Measurements from ENCODE around the gene FLCN. TPM values are rescaled to one million over a fixed set of nuclear protein-coding genes. Genes with fewer than 3 reads are reported as not detected.

Gene FLCN
- total RNA-seq, 4 donors from 2014 or later: 28.4 to 143 (median 49.2) TPM

DNA sequence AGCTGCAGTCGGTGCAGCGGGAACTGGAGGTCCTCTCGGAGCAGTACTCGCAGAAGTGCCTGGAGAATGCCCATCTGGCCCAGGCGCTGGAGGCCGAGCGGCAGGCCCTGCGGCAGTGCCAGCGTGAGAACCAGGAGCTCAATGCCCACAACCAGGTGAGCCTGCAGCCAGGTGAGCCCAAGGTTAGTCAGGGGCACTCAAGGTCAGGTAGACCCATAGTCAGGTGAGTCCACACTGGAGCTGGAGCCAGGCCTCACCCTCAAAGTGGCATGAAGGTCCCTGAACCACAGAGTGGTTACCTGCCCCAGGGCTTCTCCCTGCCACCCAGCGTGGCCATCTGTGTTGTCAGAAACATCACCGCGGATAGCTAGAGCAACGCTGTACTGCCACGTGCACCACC, 63.0 kb downstream of the FLCN start:
- WGBS: 94% methylated on average over 5 of the region's 14 CpGs
- no peak for DNase-seq (ENCODE audit: low spot score in 2 of 2)
- Histone ChIP-seq H3K4me1 (peaks cover 4% of the 10 kb centered on the region), H3K4me3 (no peak overlapping the region), H3K9me3 (no peaks in the 10 kb centered on the region), H3K27ac (no peak overlapping the region), H3K27me3 (no peaks in the 10 kb centered on the region), H3K36me3 (peaks cover 85% of the 10 kb centered on the region)
- TF ChIP-seq POLR2AphosphoS5 (IDR thresholded peaks at IDR 0.05): no peak
- no peak for TF ChIP-seq POLR2A (IDR thresholded peaks at IDR 0.05)
- no peak for TF ChIP-seq EP300 (IDR thresholded peaks at IDR 0.05)
- TF ChIP-seq, protein P1, sequence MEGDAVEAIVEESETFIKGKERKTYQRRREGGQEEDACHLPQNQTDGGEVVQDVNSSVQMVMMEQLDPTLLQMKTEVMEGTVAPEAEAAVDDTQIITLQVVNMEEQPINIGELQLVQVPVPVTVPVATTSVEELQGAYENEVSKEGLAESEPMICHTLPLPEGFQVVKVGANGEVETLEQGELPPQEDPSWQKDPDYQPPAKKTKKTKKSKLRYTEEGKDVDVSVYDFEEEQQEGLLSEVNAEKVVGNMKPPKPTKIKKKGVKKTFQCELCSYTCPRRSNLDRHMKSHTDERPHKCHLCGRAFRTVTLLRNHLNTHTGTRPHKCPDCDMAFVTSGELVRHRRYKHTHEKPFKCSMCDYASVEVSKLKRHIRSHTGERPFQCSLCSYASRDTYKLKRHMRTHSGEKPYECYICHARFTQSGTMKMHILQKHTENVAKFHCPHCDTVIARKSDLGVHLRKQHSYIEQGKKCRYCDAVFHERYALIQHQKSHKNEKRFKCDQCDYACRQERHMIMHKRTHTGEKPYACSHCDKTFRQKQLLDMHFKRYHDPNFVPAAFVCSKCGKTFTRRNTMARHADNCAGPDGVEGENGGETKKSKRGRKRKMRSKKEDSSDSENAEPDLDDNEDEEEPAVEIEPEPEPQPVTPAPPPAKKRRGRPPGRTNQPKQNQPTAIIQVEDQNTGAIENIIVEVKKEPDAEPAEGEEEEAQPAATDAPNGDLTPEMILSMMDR (IDR thresholded peaks at IDR 0.05): no peak

DNA sequence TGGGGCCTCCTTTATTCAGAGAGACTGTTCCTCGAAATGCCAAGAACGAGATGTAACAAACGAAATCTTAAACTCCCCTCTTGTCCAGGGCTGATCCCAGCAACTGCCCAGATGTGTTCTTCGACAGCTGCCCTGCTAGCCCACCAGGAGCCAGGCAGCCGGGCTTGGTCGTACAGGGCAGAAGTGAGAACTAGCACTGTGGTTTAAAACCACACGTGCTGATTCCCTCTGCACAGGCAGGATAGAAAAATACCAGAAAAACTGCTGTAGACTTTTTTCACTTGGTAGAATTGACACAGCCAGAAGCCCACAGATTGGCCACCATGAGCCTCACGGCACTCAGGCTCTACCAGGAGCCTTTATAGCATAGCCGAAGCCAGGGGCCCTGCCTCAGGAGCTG, 64.0 kb downstream of the FLCN start:
- no peak for DNase-seq (ENCODE audit: low spot score in 2 of 2)
- Histone ChIP-seq H3K36me3 (peaks cover 85% of the 10 kb centered on the region), H3K9me3 (no peaks in the 10 kb centered on the region), H3K27ac (no peak overlapping the region), H3K4me3 (no peak overlapping the region), H3K27me3 (no peaks in the 10 kb centered on the region), H3K4me1 (peaks cover 4% of the 10 kb centered on the region)
- WGBS: 84% methylated on average over 9 of the region's 9 CpGs
- no peak for TF ChIP-seq EP300 (IDR thresholded peaks at IDR 0.05)
- no peak for TF ChIP-seq POLR2AphosphoS5 (IDR thresholded peaks at IDR 0.05)
- TF ChIP-seq POLR2A (IDR thresholded peaks at IDR 0.05): no peak
- TF ChIP-seq, protein P1 (IDR thresholded peaks at IDR 0.05): no peak

DNA sequence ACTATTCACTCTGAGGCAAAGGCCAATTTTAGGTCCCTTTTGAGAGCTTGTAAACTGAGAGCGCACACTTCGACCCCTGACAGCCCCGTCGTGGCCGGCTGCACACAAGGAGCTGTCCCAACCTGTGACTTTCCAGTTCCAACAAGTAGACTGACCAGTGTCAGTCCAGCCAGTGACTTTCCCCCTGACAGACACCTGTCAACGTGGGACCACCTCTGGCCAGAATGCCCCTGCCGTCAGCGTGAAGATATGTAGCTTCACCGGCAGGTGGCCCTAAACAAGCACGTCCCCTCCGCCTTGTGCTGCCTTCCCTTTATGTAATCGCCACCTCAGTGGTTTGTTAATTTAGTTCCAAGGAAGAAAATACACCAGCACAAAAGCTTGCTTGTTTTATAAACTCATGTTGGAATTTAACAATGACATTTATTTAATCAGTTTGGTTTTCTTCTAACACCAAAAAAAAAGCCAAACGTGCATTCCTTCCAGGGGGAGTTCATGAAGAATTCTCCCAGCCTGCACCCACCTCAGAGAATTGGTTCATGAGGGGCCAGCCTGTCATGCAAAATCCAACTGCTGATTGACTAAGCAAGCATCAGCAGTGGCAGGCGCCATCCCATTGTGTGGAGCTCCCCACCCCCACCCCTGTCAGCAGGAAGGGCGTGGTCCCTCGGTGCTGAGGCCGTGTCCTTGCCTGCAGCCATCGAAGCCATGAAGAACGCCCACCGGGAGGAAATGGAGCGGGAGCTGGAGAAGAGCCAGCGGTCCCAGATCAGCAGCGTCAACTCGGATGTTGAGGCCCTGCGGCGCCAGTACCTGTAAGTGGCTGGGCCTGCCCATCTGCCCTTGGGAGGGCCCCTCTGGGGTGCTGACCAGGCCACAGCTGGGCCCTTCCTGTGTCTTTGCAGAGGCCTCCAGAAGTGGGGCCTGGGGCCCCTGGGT, 64.7 kb downstream of the FLCN start:
- Histone ChIP-seq H3K4me1 (peaks cover 4% of the 10 kb centered on the region), H3K4me3 (no peak overlapping the region), H3K36me3 (peaks cover 84% of the 10 kb centered on the region), H3K27me3 (no peaks in the 10 kb centered on the region), H3K9me3 (no peaks in the 10 kb centered on the region), H3K27ac (no peak overlapping the region)
- WGBS: 81% methylated on average over 22 of the region's 26 CpGs
- peak in 1 of 2 donors; percentile 73 for DNase-seq (ENCODE audit: low spot score in 2 of 2)
- TF ChIP-seq, protein P1 (IDR thresholded peaks at IDR 0.05): no peak
- TF ChIP-seq POLR2A (IDR thresholded peaks at IDR 0.05) (no peak), POLR2AphosphoS5 (IDR thresholded peaks at IDR 0.05) (no peak), EP300 (IDR thresholded peaks at IDR 0.05) (no peak)

DNA sequence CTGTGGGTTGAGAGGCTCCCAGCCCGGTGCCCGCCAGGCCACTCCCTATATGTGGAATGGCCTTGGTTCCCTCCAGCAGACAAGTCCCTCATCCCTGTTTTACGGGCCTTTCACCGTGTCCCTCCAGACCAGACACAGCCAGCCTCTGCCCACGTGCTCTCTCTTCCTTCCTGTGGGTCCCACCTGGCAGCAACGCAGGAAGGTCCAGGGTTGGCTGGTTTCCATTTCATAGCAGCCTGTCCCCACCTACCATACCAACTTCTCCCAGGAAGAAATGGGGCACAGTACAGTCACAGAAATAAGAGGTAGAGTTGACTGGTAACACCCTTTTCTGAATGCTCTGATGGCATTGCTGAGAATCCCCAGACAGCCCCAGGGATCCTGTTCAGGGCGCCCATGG, 65.8 kb downstream of the FLCN start:
- Histone ChIP-seq H3K4me1 (peaks cover 4% of the 10 kb centered on the region), H3K27me3 (no peaks in the 10 kb centered on the region), H3K27ac (no peak overlapping the region), H3K36me3 (peaks cover 84% of the 10 kb centered on the region), H3K9me3 (no peaks in the 10 kb centered on the region), H3K4me3 (no peak overlapping the region)
- DNase-seq (ENCODE audit: low spot score in 2 of 2): no peak
- WGBS: 91% methylated on average over 7 of the region's 7 CpGs
- TF ChIP-seq, protein P1 (IDR thresholded peaks at IDR 0.05): no peak
- TF ChIP-seq POLR2A (IDR thresholded peaks at IDR 0.05): no peak
- no peak for TF ChIP-seq POLR2AphosphoS5 (IDR thresholded peaks at IDR 0.05)
- no peak for TF ChIP-seq EP300 (IDR thresholded peaks at IDR 0.05)

DNA sequence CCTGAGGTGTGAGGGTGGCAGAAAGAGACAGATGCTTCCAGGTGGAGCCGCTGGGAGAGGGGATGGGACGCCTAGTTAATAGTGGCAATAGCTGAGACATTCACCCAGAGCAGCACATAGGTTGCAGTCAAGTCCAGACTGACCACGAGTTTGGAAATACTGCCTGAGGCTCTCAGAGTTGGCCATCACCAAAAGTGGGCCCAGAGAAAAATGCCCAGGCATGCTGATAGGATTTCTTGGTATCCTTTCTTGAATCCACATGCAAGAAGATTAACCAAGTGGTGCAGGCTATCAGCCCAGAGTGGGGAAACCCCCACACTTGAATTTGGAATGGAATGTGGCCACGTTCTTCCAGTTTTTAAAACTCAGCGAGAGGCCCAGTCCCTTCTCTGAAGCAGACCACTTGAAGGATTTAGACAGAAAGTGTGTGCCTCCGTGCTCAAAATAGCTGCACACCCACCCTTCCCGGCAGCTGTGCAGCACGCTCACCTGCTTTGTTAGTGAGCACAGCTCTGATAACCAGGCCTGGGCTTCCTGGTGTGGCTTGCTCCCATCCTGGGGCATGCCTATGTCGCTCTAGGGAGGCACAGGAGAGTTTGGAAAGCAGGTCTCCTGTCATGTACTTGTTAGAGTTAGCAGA, 66.5 kb downstream of the FLCN start:
- H3K4me1 ChIP-seq: peaks cover 4% of the 10 kb centered on the region
- 69% methylated on average over 9 of the region's 9 CpGs for WGBS
- H3K4me3 ChIP-seq: no peak overlapping the region
- no peaks in the 10 kb centered on the region for H3K27me3 ChIP-seq
- peaks cover 84% of the 10 kb centered on the region for H3K36me3 ChIP-seq
- TF ChIP-seq POLR2AphosphoS5 (IDR thresholded peaks at IDR 0.05) (no peak), POLR2A (IDR thresholded peaks at IDR 0.05) (no peak), EP300 (IDR thresholded peaks at IDR 0.05) (no peak)
- TF ChIP-seq, protein P1 (IDR thresholded peaks at IDR 0.05): no peak
- H3K9me3 ChIP-seq: no peaks in the 10 kb centered on the region
- no peak for DNase-seq (ENCODE audit: low spot score in 2 of 2)
- no peak overlapping the region for H3K27ac ChIP-seq

All from suprapubic skin (tissue), 4 donors.